ENCODE data around the gene SYMPK.
A peak's percentile ranks its signal among the peaks of the same experiment; 100 is the strongest.

Gene SYMPK

GRCh38 chr19:45781214-45782161 is 81.5 kb downstream of the SYMPK start:
- DNase-seq (ENCODE audit: low spot score) = peak; percentile 43

- no peak for DNase-seq (ENCODE audit: low spot score)
Measured at GRCh38 chr19:45780448-45781213, 82.3 kb downstream of the SYMPK start.

GRCh38 chr19:45780146-45780447 is 82.8 kb downstream of the SYMPK start:
- no peak for DNase-seq (ENCODE audit: low spot score)

GRCh38 chr19:45779231-45780145 is 83.5 kb downstream of the SYMPK start:
- peak; percentile 86 for DNase-seq (ENCODE audit: low spot score)

- no peak for DNase-seq (ENCODE audit: low spot score)
Measured at GRCh38 chr19:45778010-45778661, 84.8 kb downstream of the SYMPK start.

- no peak for DNase-seq (ENCODE audit: low spot score)
Measured at GRCh38 chr19:45777395-45777961, 85.5 kb downstream of the SYMPK start.

GRCh38 chr19:45774765-45775164 is 88.2 kb downstream of the SYMPK start:
- DNase-seq (ENCODE audit: low spot score) = no peak

- no peak for DNase-seq (ENCODE audit: low spot score)
Measured at GRCh38 chr19:45773384-45773783, 89.6 kb downstream of the SYMPK start.

- DNase-seq (ENCODE audit: low spot score) = no peak
Measured at GRCh38 chr19:45772912-45773311, 90.0 kb downstream of the SYMPK start.

GRCh38 chr19:45772130-45772840 is 90.7 kb downstream of the SYMPK start:
- DNase-seq (ENCODE audit: low spot score) = no peak

- no peak for DNase-seq (ENCODE audit: low spot score)
Measured at GRCh38 chr19:45771311-45771933, 91.5 kb downstream of the SYMPK start.

- peak; percentile 97 for DNase-seq (ENCODE audit: low spot score)
Measured at GRCh38 chr19:45770192-45771101, 92.5 kb downstream of the SYMPK start.

- peak; percentile 72 for DNase-seq (ENCODE audit: low spot score)
Measured at GRCh38 chr19:45769821-45770191, 93.1 kb downstream of the SYMPK start.

GRCh38 chr19:45768984-45769782 is 93.8 kb downstream of the SYMPK start, which contains the start of gene SIX5:
SIX5 (minus strand) TSS chr19:45769252; CDS start chr19:45768844, 408 bp downstream.
- DNase-seq (ENCODE audit: low spot score) = peak; percentile 98

- peak; percentile 68 for DNase-seq (ENCODE audit: low spot score)
Measured at GRCh38 chr19:45768655-45768983, 94.3 kb downstream of the SYMPK start.

GRCh38 chr19:45767881-45768654 is 94.9 kb downstream of the SYMPK start:
- DNase-seq (ENCODE audit: low spot score) = peak; percentile 80

- DNase-seq (ENCODE audit: low spot score) = peak; percentile 85
Measured at GRCh38 chr19:45767410-45767880, 95.5 kb downstream of the SYMPK start.
